Inferior parietal cortex (tissue), 1 donor: ENCODE results near the gene MBD6.

Experiments used
- DNase-seq: peaks from one replicate; pipeline ENCODE4 v3.0.0-alpha.2; 2016; ENCODE audit errors: extremely low spot score

The MBD6 gene

DNA sequence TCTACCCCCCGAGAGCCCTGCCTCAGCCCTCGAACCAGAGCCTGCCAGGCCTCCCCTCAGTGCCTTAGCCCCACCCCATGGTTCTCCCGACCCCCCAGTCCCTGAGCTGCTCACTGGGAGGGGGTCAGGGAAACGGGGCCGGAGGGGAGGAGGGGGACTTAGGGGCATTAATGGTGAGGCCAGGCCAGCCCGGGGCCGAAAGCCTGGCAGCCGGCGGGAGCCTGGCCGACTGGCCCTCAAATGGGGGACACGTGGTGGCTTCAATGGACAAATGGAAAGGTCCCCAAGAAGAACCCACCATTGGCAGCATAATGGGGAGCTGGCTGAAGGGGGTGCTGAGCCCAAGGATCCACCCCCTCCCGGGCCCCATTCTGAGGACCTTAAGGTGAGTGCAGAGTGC, 5.6 kb downstream of the MBD6 start:
- no peak for DNase-seq

DNA sequence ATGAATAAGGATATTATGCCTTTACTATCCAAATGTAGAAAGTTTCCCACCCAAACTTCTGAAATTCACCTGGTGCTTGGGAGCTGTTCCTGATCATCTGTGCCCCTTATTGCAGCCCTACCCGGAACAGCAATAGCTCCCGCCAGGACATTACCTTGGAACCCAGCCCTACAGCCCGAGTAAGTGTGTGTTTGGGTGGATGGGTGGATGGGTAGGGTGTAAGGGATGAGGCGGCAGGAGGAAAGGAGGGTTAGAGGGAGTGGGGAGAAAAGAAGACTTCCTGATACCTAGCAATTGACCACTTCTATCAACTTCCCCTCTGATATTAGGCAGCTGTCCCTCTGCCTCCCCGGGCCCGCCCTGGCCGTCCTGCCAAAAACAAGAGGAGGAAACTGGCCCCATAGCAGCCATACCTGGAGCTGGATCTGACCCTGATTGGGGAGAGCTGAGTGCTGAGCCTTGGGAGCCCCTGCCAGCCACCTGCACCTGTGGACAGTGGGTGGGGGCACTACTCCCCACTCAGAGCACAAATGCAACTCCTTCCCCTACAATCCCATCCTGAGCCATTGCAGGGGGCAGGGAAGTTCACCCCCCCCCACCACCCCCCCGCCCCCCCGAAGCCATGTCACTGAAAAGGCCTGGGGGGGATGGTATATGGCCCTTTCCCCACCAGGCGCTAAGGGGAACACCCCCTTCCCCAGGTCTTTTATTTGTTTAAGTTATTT, 6.4 kb downstream of the MBD6 start:
- no peak for DNase-seq

DNA sequence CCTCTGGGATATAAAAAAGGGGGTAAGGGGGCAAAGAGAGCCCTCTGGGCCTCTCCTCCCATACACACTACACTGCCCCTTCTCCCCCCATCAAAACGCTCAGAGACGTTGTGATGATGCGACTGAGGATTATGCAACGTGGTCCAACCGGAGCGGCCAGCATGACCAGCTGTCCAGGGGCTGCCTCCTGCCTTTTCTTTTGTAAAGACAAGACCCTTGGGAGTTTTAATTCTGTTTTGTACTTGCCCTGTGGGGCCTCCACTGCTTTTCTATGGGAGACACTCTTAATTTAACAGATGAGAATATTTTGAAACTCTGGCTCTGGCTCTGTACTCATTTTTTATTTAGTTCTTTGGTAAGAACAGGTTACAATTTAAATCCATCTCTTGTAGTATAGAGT, 7.2 kb downstream of the MBD6 start:
- no peak for DNase-seq

DNA sequence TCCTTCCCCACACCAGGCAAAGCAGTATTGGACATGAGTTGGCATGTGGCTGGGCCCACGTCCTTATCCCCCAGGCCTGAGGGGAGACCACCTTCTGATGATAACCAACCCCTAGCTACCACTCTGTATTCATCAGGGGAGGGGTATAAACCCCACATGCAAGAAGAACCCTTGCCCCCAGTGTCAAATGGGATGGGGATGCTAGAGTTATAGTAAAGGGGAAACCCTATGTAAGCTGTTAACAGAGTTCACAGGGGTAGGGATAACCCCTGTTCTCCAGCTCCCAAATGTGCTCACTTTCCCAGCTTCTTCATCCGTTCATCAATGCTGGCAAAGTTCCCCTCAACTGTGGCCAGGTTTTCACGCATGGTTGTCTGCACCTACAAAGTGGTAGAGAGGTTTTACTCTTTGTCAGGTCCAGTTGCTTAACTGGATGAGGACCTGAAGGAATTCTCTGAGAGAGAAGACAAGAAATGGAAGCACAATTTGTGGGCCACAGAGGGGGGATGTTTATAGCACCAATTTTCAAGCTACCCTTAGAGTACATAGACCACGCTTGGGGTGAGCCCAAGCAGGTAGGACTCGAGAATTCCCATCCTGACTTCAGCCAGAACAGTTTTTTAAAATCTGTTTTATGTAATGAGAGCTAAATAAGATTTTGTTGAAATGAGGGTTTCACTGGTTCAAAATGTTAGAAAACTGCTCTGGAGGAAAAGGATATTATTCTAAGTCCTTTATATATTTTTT, 7.9 kb downstream of the MBD6 start:
- no peak for DNase-seq

DNA sequence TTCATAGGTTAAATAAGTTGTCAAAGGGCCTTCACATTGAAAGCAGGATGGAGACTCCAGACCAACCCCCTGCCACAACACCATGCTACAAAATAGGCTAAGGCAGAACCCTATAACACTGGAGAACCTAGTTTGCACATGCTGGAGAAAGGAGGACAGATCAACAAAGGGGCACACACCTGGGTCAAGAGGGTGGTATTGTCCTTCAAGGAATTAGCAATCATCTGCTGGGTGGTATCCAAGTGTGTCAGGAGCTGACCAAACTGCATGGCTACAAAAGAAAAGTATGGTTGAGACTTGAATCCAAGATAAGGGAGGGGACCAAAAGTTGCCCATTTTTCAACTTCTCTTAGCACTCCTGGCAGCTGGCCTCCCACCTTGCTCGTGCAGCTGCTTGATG, 9.2 kb downstream of the MBD6 start:
- no peak for DNase-seq

DNA sequence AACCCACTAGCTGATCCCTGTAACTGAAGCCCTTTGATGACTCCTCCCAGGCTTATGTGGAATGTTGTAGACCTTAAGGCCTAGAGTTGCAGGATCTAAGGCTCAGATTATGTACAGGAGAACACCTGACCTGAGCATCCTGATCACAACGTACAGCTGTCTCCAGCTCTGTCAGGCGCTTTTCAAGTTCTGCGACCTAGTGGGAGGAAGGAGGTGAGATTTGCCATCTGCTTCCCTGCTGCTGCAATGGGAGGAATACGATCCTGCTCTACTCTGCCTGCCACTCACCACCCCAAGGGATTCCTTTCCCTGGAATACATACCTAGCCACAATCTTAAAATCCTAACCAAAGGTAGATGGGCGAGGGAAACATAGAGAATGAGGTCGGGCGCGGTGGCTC, 10.5 kb downstream of the MBD6 start:
- DNase-seq: no peak

DNA sequence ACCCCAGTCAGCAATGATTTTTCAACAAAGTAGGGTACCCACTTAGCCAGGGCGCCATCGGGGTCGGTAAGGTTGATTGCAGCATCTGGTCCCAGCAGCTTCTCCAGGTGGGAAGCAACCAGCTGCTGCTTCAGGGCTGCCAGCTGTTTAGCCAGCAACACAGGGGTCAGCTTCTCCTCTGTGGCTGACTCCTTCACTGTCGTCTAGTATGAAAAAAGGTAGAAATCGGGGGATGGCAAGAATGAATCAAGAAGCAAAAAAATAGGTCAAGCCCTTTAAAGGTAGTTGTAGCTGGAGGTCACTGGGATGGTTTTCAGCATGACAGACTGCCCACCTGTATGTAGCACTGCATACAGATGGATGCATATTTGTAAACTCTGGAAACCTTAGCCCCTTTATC, 11.6 kb downstream of the MBD6 start:
- DNase-seq: no peak

DNA sequence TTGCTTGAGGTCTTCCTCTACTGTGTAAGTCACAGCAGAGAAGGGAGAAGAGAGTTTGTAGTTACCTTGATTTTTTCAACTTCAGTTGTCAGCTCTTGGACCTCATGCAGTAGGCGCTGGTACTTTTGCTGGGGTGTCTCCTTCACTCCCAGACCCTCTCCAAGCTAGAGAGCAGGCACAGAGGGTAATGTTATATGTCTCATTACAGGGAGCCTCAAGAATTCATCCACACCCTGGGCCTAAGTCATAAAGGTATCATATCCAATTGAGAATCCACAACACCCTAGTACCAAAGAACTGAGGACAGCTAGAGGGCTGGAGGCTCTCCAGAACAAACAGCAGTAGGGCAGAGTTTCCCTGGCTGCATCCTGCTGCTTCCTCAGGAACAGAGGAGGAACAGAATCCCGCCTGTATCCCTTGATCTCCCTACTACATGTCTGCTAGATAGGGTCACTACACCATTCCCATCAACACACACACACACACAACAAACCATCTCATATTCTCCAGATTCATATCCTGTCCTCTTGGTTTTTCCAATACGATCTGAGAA, 12.4 kb downstream of the MBD6 start:
- no peak for DNase-seq

DNA sequence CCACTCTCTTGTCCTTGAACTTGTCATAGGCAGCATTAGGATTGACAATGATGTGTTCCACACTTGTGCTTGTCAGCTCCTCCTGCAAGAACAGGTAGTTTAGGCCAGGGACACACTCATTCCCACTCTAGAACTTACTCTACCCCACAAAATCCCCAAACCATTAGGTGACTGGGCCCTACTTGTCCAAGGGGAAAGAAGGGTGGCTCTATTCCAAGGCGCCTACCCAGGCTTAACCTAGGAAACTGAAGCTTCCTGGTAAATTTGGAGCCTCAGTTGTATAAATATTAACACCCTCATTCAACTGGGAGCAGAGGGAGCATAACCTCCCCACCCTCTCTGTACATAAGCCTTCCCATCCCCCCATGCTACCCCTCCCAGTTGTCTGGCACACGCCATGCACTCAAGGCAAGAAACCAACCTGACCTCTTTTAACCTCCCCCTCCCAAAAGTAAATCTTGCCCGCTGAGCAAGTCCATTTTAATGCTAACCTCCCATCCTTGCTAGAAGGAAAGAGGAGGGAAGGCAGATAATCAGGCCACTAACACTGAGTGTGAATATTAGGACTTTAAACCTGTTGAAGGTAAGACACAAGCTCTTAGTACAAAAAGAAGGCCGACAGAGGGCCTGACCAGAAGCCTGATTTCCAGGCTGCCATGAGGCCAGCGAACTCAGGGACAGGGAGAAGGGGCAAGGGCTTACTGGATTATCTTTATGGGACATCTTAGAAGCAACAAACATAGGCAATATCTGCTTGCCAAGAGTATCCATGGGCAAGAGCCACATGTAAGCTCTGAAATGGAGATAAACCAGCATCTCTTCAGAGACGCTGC, 13.4 kb downstream of the MBD6 start:
- DNase-seq: no peak

DNA sequence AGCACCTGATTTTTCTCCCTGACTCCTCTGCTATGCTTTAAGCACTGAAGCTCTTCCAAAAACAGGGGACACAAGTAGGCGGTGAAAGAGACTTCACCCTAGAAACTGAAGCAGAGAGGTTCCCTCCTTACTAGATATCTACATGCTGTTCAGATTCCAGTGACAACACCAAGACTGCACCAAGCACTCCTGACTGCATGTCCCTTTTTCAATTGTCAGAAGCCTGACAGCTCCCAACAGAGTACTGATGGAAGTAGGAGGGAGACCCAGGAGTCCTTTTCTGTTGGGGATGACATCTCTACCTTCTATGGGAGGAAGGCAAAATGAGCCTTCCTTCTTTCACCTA, 13.9 kb downstream of the MBD6 start:
- DNase-seq: no peak

DNA sequence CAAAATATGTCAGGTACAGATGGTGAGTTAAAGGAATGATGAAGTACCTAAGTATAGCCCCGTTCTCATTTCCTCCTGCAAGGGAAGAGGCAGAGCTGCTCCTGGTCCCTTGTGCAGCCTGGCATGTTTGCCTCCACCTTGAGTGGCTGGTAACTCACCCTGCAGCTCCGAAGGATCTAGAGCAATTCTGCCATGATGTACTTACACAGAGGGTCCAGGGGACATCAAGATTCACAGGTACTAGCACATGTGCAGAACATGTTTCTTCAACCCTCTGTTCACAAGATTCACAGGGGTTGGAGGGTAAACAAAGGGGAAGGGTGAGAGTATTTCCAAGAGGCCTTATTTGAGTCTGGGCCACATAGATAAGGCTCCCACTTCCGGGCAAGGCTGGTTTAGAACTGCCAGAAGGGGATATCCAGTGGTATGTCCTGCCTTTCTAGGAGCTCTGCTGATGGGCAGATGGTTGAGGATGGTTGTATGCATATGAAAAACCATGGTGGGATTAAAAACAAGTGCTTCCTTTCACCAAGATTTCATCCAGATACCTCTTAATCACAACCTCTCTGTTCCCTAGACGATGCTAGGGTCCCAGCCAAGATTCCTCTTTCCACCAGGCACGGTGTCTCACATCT, 16.6 kb downstream of the MBD6 start:
- DNase-seq: peak; percentile 17

DNA sequence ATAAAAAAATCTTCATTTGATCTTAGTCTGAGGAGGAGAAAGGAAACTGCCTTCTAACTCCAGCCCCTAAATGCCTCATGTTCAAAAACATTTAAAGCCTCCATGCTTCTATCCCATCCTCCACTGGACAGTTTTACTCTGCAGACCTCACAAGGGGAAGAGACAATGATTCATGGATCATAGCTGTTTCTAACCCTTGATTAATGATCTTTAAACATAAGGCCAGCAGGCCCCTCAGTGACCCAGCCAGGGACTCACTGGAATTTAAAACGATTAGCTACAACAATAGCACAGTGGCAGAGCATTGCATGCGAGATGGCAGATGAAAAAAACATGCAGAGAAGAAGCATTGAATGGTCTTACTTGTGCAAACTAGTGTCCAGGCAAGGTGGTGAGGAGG, 18.4 kb downstream of the MBD6 start:
- no peak for DNase-seq

DNA sequence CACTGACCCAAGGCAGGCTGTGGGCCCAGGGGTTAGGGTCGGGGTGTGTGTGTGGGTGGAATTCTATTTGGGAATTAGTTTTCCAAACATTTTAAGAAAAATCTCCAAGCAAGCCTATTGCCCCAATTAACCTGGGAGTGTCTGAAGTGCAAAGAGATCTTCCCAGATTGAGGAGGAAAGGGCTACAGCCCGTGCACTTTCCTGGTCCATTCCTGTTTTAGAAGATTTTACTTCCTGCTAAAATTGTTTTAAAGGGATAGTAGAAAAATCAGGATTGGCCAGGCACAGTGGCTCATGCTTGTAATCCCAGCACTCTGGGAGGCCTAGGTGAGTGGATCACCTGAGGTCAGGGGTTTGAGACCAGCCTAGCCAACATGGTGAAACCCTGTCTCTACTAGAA, 19.1 kb downstream of the MBD6 start:
- no peak for DNase-seq

DNA sequence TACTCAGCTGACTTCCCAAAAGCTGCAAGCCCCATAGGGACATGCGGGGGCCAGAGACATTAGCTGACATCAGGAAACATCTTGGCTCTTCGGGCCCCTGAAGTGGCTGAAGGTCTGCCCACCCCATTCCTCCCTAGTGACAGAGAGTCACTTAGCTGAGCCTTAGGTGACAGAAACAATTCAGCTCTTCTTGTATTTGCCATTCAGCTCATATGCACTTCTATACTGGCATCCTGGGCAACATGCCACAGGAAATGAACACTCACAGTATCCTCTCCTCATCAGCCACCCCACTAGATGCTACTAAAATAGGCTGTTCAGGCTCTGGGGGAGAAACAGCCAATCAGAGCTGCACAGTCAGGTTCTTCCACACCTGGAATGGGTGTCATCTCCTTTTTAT, 21.0 kb downstream of the MBD6 start:
- peak; percentile 31 for DNase-seq

DNA sequence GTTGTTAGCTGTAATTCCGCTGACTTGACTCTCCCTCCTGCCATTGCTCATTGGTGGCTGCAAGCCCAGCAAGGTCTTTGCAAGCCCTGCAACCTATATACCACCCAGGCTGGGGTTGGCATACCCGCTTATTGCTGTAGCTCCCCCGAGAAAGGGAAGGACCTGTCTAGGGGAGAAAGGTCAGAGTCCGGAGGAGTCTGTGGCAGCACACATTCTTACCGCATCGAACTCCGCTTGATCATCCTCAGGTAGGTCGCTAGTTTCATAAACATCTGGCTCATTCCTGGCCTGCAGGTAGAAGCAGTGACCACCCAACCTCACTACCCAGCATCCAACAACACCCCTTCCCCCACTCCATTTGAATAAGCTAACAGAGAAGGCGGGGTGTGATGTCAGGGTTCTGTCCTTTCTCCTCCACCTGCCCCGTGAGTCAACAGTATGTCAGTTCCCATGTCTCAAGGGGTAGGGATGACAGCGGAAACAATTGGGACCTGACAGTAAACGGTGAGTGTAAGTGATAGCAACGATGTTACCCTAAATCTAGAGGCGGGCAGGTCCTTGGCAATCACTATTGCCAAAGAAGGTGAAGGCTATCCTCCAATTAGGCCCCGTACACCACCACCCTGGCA, 23.3 kb downstream of the MBD6 start:
- no peak for DNase-seq

DNA sequence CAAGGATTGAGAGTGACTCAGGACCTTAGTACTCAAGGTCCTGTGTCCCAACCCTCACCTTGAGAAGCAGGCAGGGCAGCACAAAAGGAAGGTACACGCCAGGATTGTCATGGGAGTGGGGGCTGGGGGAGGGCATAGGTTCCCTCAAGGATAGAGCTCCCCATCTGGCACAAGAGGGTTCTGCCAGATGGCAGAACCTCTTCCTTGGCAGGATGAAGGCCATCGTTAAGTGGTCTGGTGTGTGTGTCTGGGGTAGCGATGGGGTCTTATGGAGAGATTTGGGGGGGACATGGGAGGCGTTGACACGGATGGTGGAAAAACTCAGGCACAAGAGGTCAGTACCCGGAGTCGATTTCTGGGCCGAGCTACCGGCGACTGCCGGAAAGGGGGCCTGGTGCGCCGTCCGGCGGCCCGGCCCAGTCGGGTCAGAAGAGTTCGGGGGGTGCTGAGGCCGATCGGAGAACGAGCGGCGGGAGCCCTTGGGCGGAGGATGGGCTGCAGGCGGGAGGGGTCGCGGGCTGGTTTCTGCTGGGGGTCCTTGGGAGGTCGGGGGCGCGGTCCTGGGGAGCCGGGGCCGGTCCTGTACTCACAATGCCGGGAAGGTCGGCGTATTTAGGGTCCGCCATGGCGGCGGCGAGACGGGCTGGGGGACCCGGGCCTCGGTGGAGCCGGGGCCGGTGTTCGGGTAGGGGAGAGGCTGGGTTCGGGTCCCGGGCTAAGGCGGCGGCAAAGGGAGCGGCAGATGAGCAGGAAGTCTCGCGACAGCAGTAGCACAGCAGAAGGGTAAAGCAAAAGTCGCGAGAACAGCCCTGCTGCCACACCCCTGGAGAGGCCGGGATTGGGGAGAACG, 24.0 kb downstream of the MBD6 start, which contains the start of gene DCTN2:
TSS of gene DCTN2 (minus strand) at position 755 of the 850 bp plus-strand sequence. CDS start at position 626, 129 bp downstream.
- DNase-seq: no peak

DNA sequence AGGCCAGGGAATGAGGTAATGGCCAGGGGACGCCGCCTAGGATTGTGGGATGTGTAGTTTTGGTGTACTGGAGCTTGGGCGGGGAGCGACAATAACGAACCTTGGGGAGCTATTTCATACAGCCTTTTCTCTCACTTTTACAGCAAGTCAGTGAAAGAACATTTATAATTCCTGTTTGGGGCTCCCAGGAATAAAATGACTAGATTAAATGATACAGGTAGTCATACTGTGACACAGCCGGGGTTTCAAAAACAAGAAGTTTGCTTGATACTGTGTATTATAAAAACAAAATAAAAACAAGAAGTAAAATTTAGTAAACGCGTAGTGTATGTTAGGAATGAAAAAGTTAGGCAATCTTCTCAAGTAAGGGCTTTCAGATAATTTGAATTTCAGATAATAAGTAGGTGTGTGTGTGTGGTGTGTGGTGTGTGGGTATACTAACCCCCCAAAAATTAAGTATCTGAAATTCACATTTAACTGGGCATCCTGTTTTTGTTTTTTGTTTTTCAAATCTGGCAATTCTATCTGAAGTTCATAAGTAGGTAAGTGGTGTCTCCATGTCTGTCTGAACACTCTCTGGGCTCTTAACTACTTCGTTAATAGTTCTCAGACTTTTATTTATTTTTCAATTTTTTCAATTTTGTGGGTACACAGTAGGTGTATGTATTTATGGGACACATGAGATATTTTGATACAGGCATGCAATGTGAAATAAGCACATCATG, 24.8 kb downstream of the MBD6 start:
- DNase-seq: peak; percentile 97

DNA sequence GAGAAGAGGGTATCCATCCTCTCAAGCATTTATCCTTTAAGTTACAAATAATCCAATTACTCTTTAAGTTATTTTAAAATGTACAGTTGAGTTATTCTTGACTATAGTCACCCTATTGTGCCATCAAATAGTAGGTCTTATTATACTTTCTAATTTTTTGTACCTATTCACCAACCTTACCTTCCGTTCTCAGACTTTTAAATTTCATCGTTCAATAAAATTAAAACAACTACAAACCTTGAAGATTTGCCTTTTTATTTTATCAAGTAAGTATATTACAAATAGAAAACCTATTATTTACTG, 25.3 kb downstream of the MBD6 start:
- DNase-seq: no peak

DNA sequence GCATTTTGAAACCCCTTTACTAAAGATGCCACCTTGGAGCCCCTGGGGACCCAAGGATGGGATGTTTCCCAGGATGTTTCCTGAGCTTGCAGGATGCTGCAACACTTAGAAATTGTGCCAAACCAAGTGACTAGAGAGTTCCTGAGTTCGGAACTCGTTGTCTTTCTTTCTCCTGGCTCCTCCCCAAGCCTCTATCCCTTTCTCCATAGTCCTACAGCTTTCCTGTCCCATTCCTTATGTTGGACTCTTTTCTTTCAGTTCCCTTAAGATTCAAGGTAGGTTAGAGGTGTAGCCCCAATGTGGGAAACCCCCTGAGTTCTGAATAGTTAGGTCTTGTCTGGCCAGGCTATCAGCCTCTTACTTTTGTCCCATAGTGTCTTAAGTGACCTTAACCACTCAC, 25.9 kb downstream of the MBD6 start:
- DNase-seq: no peak
